BE2C (cell line): ENCODE data around the gene AUTS2.
A peak's percentile ranks its signal among the peaks of the same experiment; 100 is the strongest.

Source experiments
- DNase-seq: peaks from one replicate; pipeline ENCODE4 v3.0.0-alpha.2; 2020
- H3K27me3 ChIP-seq: fragments of 250-450 bp; sonication (Bioruptor Pico); 2 replicates; pipeline ENCODE4 v1.5.1; 2020; ENCODE audit warnings: mild to moderate bottlenecking
- H3K36me3 ChIP-seq: fragments of 250-450 bp; sonication (Bioruptor Pico); 2 replicates; pipeline ENCODE4 v1.5.1; 2020; ENCODE audit warnings: mild to moderate bottlenecking
- H3K4me1 ChIP-seq: fragments of 250-450 bp; sonication (Bioruptor Pico); 2 replicates; pipeline ENCODE4 v1.5.1; 2020
- H3K4me3 ChIP-seq: 2 replicates; pipeline ENCODE4 v1.5.1; 2011; ENCODE audit warnings: low read depth, low read length
- H3K9me3 ChIP-seq: fragments of 250-450 bp; sonication (Bioruptor Pico); 2 replicates; pipeline ENCODE4 v1.5.1; 2020
- CTCF ChIP-seq: IDR thresholded peaks from 2 replicates; pipeline ENCODE4 v1.5.1; 2012; ENCODE audit warnings: mild to moderate bottlenecking, low read depth, low read length

The AUTS2 gene

GRCh38 chr7:70720191-70720873 lies 1122.1 kb downstream of the AUTS2 start:
- Histone ChIP-seq H3K4me1 (no peaks in the 10 kb centered on the region), H3K4me3 (no peak overlapping the region), H3K36me3 (no peaks in the 10 kb centered on the region), H3K27me3 (no peaks in the 10 kb centered on the region), H3K9me3 (no peaks in the 10 kb centered on the region)
- peak; percentile 25 for TF ChIP-seq CTCF
- no peak for DNase-seq

GRCh38 chr7:70721500-70721899 lies 1123.2 kb downstream of the AUTS2 start:
- Histone ChIP-seq H3K9me3 (no peaks in the 10 kb centered on the region), H3K4me3 (no peak overlapping the region), H3K4me1 (no peaks in the 10 kb centered on the region), H3K36me3 (no peaks in the 10 kb centered on the region), H3K27me3 (no peaks in the 10 kb centered on the region)
- no peak for DNase-seq
- TF ChIP-seq CTCF: no peak

GRCh38 chr7:70723339-70723738 lies 1125.1 kb downstream of the AUTS2 start:
- TF ChIP-seq CTCF: no peak
- no peak for DNase-seq
- no peaks in the 10 kb centered on the region for H3K27me3 ChIP-seq
- no peaks in the 10 kb centered on the region for H3K36me3 ChIP-seq
- H3K9me3 ChIP-seq: no peaks in the 10 kb centered on the region
- no peaks in the 10 kb centered on the region for H3K4me1 ChIP-seq
- no peak overlapping the region for H3K4me3 ChIP-seq

- no peaks in the 10 kb centered on the region for H3K4me1 ChIP-seq
- DNase-seq: no peak
- no peak for TF ChIP-seq CTCF
Measured at GRCh38 chr7:70725448-70725847, 1127.2 kb downstream of the AUTS2 start.

GRCh38 chr7:70726294-70726693 lies 1128.0 kb downstream of the AUTS2 start:
- H3K4me1 ChIP-seq: no peaks in the 10 kb centered on the region
- DNase-seq: no peak
- TF ChIP-seq CTCF: no peak
- H3K27me3 ChIP-seq: no peaks in the 10 kb centered on the region
- no peaks in the 10 kb centered on the region for H3K36me3 ChIP-seq
- H3K9me3 ChIP-seq: no peaks in the 10 kb centered on the region
- H3K4me3 ChIP-seq: no peak overlapping the region

More at GRCh38 chr7:70725448-70725847, 1127.2 kb downstream of the AUTS2 start:
- H3K9me3 ChIP-seq: no peaks in the 10 kb centered on the region
- H3K36me3 ChIP-seq: no peaks in the 10 kb centered on the region
- H3K27me3 ChIP-seq: no peaks in the 10 kb centered on the region
- no peak overlapping the region for H3K4me3 ChIP-seq

GRCh38 chr7:70726951-70727378 lies 1128.7 kb downstream of the AUTS2 start:
- Histone ChIP-seq H3K27me3 (no peaks in the 10 kb centered on the region), H3K4me1 (no peaks in the 10 kb centered on the region), H3K4me3 (no peak overlapping the region), H3K36me3 (no peaks in the 10 kb centered on the region), H3K9me3 (no peaks in the 10 kb centered on the region)
- DNase-seq: no peak
- no peak for TF ChIP-seq CTCF
